IMR-90 (cell line): ENCODE data around the gene SELP. TPM values are rescaled to one million over a fixed set of nuclear protein-coding genes. Genes with fewer than 3 reads are reported as not detected.

ENCODE experiments used
- ATAC-seq: fragments of 200-7000 bp; cut with Tn5 transposase; 2 replicates; pipeline ENCODE4 v1.9.1; 2020; ENCODE audit warnings: low read depth, mild to moderate bottlenecking, moderate library complexity
- BruUV-seq: library from RNA; stranded (reverse); fragments of 400-500 nt; replicated peaks from 2 replicates; lab custom pipeline; 2021; lab: Mats Ljungman, UMichigan
- CTCF ChIA-PET: fragments of 300-600 bp; formaldehyde crosslinking; extraction: SDS; loops from one replicate; lab custom pipeline; 2021; ENCODE audit warnings: antibody characterized with exemption; lab: Yijun Ruan, JAX
- POLR2A ChIA-PET: fragments of 300-600 bp; sonication (Branson Sonifier 250); formaldehyde crosslinking; loops from one replicate; lab custom pipeline; 2022; ENCODE audit warnings: antibody characterized with exemption; ENCODE audit not compliant: unreplicated experiment; lab: Charles Lee
- DNase-seq: peaks from one replicate; pipeline ENCODE4 v3.0.0; 2013
- H2AFZ ChIP-seq: replicated peaks from 2 replicates; pipeline ENCODE3; 2013; ENCODE audit warnings: low read length, mild to moderate bottlenecking; ENCODE audit not compliant: poor library complexity
- H2AK5ac ChIP-seq: 2 replicates; pipeline ENCODE4 v1.6.1; 2013; ENCODE audit warnings: low read depth, low read length, inconsistent platforms
- H2AK9ac ChIP-seq: replicated peaks from 2 replicates; pipeline ENCODE3; 2013; ENCODE audit warnings: mild to moderate bottlenecking, low read depth, low read length, moderate library complexity; ENCODE audit not compliant: poor library complexity
- H2BK120ac ChIP-seq: 2 replicates; pipeline ENCODE4 v1.6.1; 2013; ENCODE audit warnings: low read depth, low read length, inconsistent platforms
- H2BK15ac ChIP-seq: 3 replicates; pipeline ENCODE4 v1.6.1; 2013; ENCODE audit warnings: low read depth, low read length, inconsistent platforms
- H2BK20ac ChIP-seq: 2 replicates; pipeline ENCODE4 v1.6.1; 2013; ENCODE audit warnings: low read depth, mild to moderate bottlenecking, inconsistent platforms, low read length, moderate library complexity
- H2BK5ac ChIP-seq: 2 replicates; pipeline ENCODE4 v1.6.1; 2013; ENCODE audit warnings: mild to moderate bottlenecking, low read depth, low read length, inconsistent platforms; ENCODE audit not compliant: poor library complexity, severe bottlenecking
- H3K14ac ChIP-seq: replicated peaks from 2 replicates; pipeline ENCODE4 v1.6.1; 2013; ENCODE audit warnings: low read depth, low read length, inconsistent platforms
- H3K18ac ChIP-seq: 2 replicates; pipeline ENCODE4 v1.6.1; 2013; ENCODE audit warnings: low read depth, low read length, control low read depth
- H3K23ac ChIP-seq: 2 replicates; pipeline ENCODE4 v1.6.1; 2013; ENCODE audit warnings: low read depth, low read length, inconsistent platforms
- H3K27ac ChIP-seq: 2 replicates; pipeline ENCODE4 v1.5.1; 2013; ENCODE audit warnings: mild to moderate bottlenecking, control low read depth, low read length; ENCODE audit not compliant: insufficient read depth
- H3K27me3 ChIP-seq: 2 replicates; pipeline ENCODE4 v1.6.1; 2013; ENCODE audit warnings: low read length; ENCODE audit not compliant: control insufficient read depth, insufficient read depth
- H3K36me3 ChIP-seq: 2 replicates; pipeline ENCODE4 v1.6.1; 2013; ENCODE audit warnings: low read length, mixed read lengths; ENCODE audit not compliant: control insufficient read depth, insufficient read depth
- H3K4ac ChIP-seq: 2 replicates; pipeline ENCODE4 v1.6.1; 2013; ENCODE audit warnings: low read depth, low read length, inconsistent platforms
- H3K4me1 ChIP-seq: 2 replicates; pipeline ENCODE4 v1.6.1; 2013; ENCODE audit warnings: low read length, mixed read lengths; ENCODE audit not compliant: control insufficient read depth, insufficient read depth
- H3K4me2 ChIP-seq: 2 replicates; pipeline ENCODE4 v1.6.1; 2013; ENCODE audit warnings: low read depth, mild to moderate bottlenecking, control low read depth, low read length, moderate library complexity
- H3K4me3 ChIP-seq: 2 replicates; pipeline ENCODE4 v1.5.1; 2013; ENCODE audit warnings: low read depth, mild to moderate bottlenecking, control low read depth, low read length, moderate library complexity; ENCODE audit not compliant: insufficient read depth
- H3K56ac ChIP-seq: 2 replicates; pipeline ENCODE4 v1.6.1; 2013; ENCODE audit warnings: low read length, inconsistent platforms; ENCODE audit not compliant: insufficient read depth; ENCODE audit errors: extremely low read depth
- H3K79me1 ChIP-seq, 2 experiments: 2 replicates each; pipeline ENCODE4 v1.6.1; 2013; ENCODE audit warnings: low read length in 2 of 2, inconsistent platforms in 1 of 2, low read depth in 1 of 2
- H3K9ac ChIP-seq: 2 replicates; pipeline ENCODE4 v1.6.1; 2013; ENCODE audit warnings: low read depth, low read length, control low read depth
- H3K9me1 ChIP-seq: 2 replicates; pipeline ENCODE4 v1.6.1; 2013; ENCODE audit warnings: low read length, inconsistent platforms; ENCODE audit not compliant: insufficient read depth
- H3K9me3 ChIP-seq: 2 replicates; pipeline ENCODE4 v1.6.1; 2013; ENCODE audit warnings: low read length; ENCODE audit not compliant: control insufficient read depth, insufficient read depth
- H4K20me1 ChIP-seq: 2 replicates; pipeline ENCODE4 v1.6.1; 2013; ENCODE audit warnings: low read length, inconsistent platforms; ENCODE audit not compliant: insufficient read depth
- H4K5ac ChIP-seq: 2 replicates; pipeline ENCODE4 v1.6.1; 2013; ENCODE audit warnings: mild to moderate bottlenecking, low read depth, low read length, control low read depth
- H4K8ac ChIP-seq, 2 experiments: 2 replicates each; pipeline ENCODE4 v1.6.1; 2013; ENCODE audit warnings: low read depth in 2 of 2, low read length in 2 of 2, control low read depth in 1 of 2, inconsistent platforms in 1 of 2
- H4K91ac ChIP-seq: 2 replicates; pipeline ENCODE4 v1.6.1; 2013; ENCODE audit warnings: low read depth, low read length, inconsistent platforms; ENCODE audit not compliant: insufficient read depth
- BHLHE40 ChIP-seq: fragments of 150-350 bp; IDR thresholded peaks from 2 replicates; pipeline ENCODE4 v1.6.1; 2016; ENCODE audit warnings: mild to moderate bottlenecking, low read depth, low read length
- CEBPB ChIP-seq: IDR thresholded peaks from 2 replicates; pipeline ENCODE4 v1.6.1; 2012; ENCODE audit warnings: low read depth, low read length, improper control_type of control experiment
- CHD1 ChIP-seq: IDR thresholded peaks from 2 replicates; pipeline ENCODE4 v1.6.1; 2012; ENCODE audit warnings: low read depth, low read length, improper control_type of control experiment
- FOS ChIP-seq: fragments of 150-350 bp; IDR thresholded peaks from 2 replicates; pipeline ENCODE4 v1.6.1; 2016; ENCODE audit warnings: low read depth, low read length
- MAFK ChIP-seq: IDR thresholded peaks from 2 replicates; pipeline ENCODE4 v1.6.1; 2012; ENCODE audit warnings: low read depth, low read length, improper control_type of control experiment
- MXI1 ChIP-seq: IDR thresholded peaks from 2 replicates; pipeline ENCODE4 v1.6.1; 2012; ENCODE audit warnings: low read depth, mild to moderate bottlenecking, low read length, moderate library complexity, borderline replicate concordance
- POLR2A ChIP-seq: IDR thresholded peaks from 2 replicates; pipeline ENCODE4 v1.6.1; 2012; ENCODE audit warnings: mild to moderate bottlenecking, low read depth, low read length
- RAD21 ChIP-seq: IDR thresholded peaks from 2 replicates; pipeline ENCODE4 v1.6.1; 2012; ENCODE audit warnings: low read length, improper control_type of control experiment
- RCOR1 ChIP-seq: IDR thresholded peaks from 2 replicates; pipeline ENCODE4 v1.6.1; 2012; ENCODE audit warnings: mild to moderate bottlenecking, low read length, improper control_type of control experiment; ENCODE audit not compliant: insufficient replicate concordance
- RFX5 ChIP-seq: IDR thresholded peaks from 2 replicates; pipeline ENCODE4 v1.8.0; 2012; ENCODE audit warnings: low read depth, mild to moderate bottlenecking, low read length, moderate library complexity
- SMC3 ChIP-seq: fragments of 150-350 bp; IDR thresholded peaks from 2 replicates; pipeline ENCODE4 v1.6.1; 2016; ENCODE audit warnings: low read depth, mild to moderate bottlenecking, antibody characterized with exemption, low read length, moderate library complexity
- WGBS, 2 experiments: methylation state at CpG; one replicate each; pipeline versions ENCODE4 v1.1.5 to v1.1.7; 2013; ENCODE audit warnings: missing lambda C conversion rate in 2 of 2; ENCODE audit not compliant: insufficient read length in 1 of 2; ENCODE audit errors: extremely low coverage in 2 of 2; 5-methylcytosine and 5-hydroxymethylcytosine counted together
- dilution Hi-C: fragments of 300-500 bp; cut with HindIII; formaldehyde crosslinking; loops from one replicate; pipeline ENCODE4 v1.14.3; 2018; ENCODE audit warnings: low sequenced_read_pairs; ENCODE audit not compliant: unreplicated experiment
- in situ Hi-C: fragments of 300-500 bp; cut with MboI; formaldehyde crosslinking; loops from 3 replicates; pipeline ENCODE4 v1.14.3; 2019; ENCODE audit warnings: low sequenced_read_pairs, inconsistent platforms, mixed read lengths
- intact Hi-C: fragments of 100-400 bp; cut with micrococcal nuclease; formaldehyde crosslinking; loops from 2 replicates; pipeline ENCODE4 v1.10.0; 2022
- polyA plus RNA-seq, 3 experiments: library from polyadenylated mRNA; depleted of rRNA; stranded (reverse); fragments of >200 nt; gene quantifications; 2 replicates each; pipeline ENCODE4 v1.2.3, GENCODE V29; 2012; ENCODE audit warnings: low replicate concordance in 1 of 3
- total RNA-seq: library from RNA; depleted of rRNA; stranded (reverse); fragments of >200 nt; gene quantifications from 2 replicates; pipeline ENCODE4 v1.2.3, GENCODE V29; 2012
- TF ChIP-seq, protein P1 (sequence below): conservative IDR thresholded peaks from 2 replicates; pipeline ENCODE4 v1.5.1; 2012; ENCODE audit warnings: mild to moderate bottlenecking, low read depth, low read length, improper control_type of control experiment
- TF ChIP-seq, protein P2 (sequence below): fragments of 150-350 bp; IDR thresholded peaks from 2 replicates; pipeline ENCODE4 v1.6.1; 2016; ENCODE audit warnings: low read depth, mild to moderate bottlenecking, low read length, moderate library complexity, borderline replicate concordance
- TF ChIP-seq, protein P3 (sequence below): fragments of 150-350 bp; IDR thresholded peaks from 2 replicates; pipeline ENCODE4 v1.6.1; 2017; ENCODE audit warnings: mild to moderate bottlenecking, antibody characterized with exemption, low read length, low read depth

The SELP gene
- total and polyA plus RNA-seq, 2 of the 4 experiments (the other 2 are of a cell fraction) = not detected

DNA sequence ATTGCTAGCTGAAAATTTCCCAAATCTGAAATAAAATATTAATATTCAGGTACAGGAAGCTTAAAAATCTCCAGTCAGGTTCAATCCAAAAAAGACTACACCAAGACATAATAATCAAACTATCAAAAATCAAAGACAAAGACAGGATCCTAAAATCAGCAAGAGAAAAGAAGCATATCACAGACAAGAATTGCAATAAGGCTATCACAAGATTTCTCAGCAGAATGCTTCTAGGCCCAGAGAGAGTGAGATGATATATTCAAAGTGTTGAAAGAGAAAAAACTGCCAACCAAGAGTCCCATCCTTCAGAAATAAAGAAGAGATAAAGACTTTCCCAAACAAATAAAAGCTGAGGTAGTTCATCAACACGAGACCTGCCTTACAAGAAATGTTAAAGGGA lies 5.0 kb upstream of the SELP start:
- ATAC-seq = no peak
- dilution Hi-C loops = no loop called here
- BruUV-seq = no TSS peak

More for the DNA sequence above, 5.0 kb upstream of the SELP start:
- H3K14ac ChIP-seq = no peak overlapping the region
- H3K4me2 ChIP-seq = no peak overlapping the region
- H2AFZ ChIP-seq = no peak overlapping the region
- CTCF ChIA-PET = interaction anchor here (0.7 kb wide), 1 partner anchor 77 kb away, joined by 3 read pairs; no protein-coding TSS in a partner anchor
- no peak overlapping the region for H2AK5ac ChIP-seq
- H3K9me1 ChIP-seq = no peaks in the 10 kb centered on the region
- WGBS, 2 experiments = no CpG with 5 or more reads among the region's 1 CpG
- H2BK120ac ChIP-seq = no peak overlapping the region
- H3K79me1 ChIP-seq = no peaks in the 10 kb centered on the region
- no peak overlapping the region for H3K56ac ChIP-seq
- peaks cover 7% of the 10 kb centered on the region; the same call in 1 of the 2 replicates for H3K9me3 ChIP-seq
- TF ChIP-seq CHD1 (no peak), MAFK (no peak), RCOR1 (no peak), RFX5 (no peak), BHLHE40 (no peak), FOS (no peak), CEBPB (no peak), RAD21 (no peak), POLR2A (no peak), SMC3 (no peak), MXI1 (no peak)
- TF ChIP-seq, protein P1, sequence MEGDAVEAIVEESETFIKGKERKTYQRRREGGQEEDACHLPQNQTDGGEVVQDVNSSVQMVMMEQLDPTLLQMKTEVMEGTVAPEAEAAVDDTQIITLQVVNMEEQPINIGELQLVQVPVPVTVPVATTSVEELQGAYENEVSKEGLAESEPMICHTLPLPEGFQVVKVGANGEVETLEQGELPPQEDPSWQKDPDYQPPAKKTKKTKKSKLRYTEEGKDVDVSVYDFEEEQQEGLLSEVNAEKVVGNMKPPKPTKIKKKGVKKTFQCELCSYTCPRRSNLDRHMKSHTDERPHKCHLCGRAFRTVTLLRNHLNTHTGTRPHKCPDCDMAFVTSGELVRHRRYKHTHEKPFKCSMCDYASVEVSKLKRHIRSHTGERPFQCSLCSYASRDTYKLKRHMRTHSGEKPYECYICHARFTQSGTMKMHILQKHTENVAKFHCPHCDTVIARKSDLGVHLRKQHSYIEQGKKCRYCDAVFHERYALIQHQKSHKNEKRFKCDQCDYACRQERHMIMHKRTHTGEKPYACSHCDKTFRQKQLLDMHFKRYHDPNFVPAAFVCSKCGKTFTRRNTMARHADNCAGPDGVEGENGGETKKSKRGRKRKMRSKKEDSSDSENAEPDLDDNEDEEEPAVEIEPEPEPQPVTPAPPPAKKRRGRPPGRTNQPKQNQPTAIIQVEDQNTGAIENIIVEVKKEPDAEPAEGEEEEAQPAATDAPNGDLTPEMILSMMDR = no peak
- TF ChIP-seq, protein P2, sequence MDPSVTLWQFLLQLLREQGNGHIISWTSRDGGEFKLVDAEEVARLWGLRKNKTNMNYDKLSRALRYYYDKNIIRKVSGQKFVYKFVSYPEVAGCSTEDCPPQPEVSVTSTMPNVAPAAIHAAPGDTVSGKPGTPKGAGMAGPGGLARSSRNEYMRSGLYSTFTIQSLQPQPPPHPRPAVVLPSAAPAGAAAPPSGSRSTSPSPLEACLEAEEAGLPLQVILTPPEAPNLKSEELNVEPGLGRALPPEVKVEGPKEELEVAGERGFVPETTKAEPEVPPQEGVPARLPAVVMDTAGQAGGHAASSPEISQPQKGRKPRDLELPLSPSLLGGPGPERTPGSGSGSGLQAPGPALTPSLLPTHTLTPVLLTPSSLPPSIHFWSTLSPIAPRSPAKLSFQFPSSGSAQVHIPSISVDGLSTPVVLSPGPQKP = no peak
- TF ChIP-seq, protein P3, sequence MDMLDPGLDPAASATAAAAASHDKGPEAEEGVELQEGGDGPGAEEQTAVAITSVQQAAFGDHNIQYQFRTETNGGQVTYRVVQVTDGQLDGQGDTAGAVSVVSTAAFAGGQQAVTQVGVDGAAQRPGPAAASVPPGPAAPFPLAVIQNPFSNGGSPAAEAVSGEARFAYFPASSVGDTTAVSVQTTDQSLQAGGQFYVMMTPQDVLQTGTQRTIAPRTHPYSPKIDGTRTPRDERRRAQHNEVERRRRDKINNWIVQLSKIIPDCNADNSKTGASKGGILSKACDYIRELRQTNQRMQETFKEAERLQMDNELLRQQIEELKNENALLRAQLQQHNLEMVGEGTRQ = no peak
- intact Hi-C loops (no loop called here), in situ Hi-C loops (no loop called here)
- H3K36me3 ChIP-seq = no peaks in the 10 kb centered on the region
- H2BK15ac ChIP-seq = no peak overlapping the region
- no peak overlapping the region for H2BK20ac ChIP-seq
- H3K27me3 ChIP-seq = no peaks in the 10 kb centered on the region
- H2BK5ac ChIP-seq = no peak overlapping the region
- H3K18ac ChIP-seq = no peak overlapping the region
- POLR2A ChIA-PET = no interaction called here
- no peak overlapping the region for H3K9ac ChIP-seq
- no peak overlapping the region for H3K23ac ChIP-seq
- no peak overlapping the region for H3K4me3 ChIP-seq
- no peak overlapping the region for H3K4ac ChIP-seq
- H3K27ac ChIP-seq = no peak overlapping the region
- no peaks in the 10 kb centered on the region for H3K4me1 ChIP-seq
- no peak overlapping the region for H4K8ac ChIP-seq
- H4K20me1 ChIP-seq = no peaks in the 10 kb centered on the region
- no peak overlapping the region for H2AK9ac ChIP-seq
- no peak for DNase-seq
- H4K91ac ChIP-seq = no peak overlapping the region
- no peak overlapping the region for H4K5ac ChIP-seq
